ENCODE results near the gene ZNF232.
"Not testable (repeated sequence)": the region's sequence is repeated elsewhere in the genome, so short reads cannot be mapped to it uniquely, and the experiment has no call there.

The ZNF232 gene

DNA sequence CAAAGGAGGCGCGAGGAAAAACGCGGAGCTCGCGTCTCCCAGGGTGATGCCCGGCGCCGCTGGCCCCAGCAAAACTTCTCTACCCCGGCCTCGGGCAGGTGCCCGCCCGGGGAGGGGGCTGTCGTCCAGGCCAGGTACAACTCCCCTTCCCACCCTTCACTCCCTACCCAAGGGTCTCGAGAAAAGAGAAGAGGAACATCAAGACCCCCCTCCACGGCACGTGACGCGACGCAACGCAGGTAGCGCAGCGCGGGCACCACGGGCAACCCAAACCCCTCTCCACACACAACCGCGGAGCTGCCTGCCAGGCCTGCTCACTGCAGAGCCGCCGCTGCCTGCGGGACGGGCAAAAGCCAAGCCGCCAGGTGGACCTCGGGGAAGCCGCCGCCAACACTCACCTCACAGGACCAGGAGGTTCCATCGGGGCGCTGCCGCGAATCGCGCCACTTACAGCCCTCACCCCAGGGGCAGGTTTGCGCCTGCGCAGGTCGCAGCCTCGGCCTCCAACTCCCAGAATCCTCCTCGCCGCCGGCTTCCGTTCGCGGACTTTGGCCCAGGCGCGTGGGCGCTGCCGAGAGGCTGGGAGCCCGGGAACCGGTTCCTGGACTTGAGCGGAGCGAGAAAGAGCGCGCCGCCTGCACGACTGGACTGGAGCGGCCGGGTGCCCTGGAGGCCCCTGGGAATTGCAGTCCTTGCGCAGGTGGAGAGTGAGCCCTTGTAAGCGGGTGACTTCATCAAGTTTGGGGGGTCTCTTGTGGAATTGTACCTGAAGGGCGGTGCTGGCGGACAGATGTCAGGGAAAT is at the start of gene ZNF232:
ZNF232 (minus strand) TSS at position 477 of the 803 bp plus-strand sequence; CDS start at position 421, 56 bp downstream.
- peak; percentile 91 for DNase-seq (ENCODE audit: low spot score)

DNA sequence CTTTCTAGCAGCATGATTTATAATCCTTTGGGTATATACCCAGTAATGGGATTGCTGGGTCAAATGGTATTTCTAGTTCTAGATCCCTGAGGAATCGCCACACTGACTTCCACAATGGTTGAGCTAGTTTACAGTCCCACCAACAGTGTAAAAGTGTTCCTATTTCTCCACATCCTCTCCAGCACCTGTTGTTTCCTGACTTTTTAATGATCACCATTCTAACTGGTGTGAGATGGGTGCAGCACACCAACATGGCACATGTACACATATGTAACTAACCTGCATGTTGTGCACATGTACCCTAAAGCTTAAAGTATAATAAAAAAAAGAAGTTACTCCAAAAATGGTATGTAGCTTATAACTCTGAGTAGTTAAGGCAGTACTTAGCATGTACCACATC is 49.0 kb upstream of the ZNF232 start:
- DNase-seq (ENCODE audit: low spot score): not testable (repeated sequence)

DNA sequence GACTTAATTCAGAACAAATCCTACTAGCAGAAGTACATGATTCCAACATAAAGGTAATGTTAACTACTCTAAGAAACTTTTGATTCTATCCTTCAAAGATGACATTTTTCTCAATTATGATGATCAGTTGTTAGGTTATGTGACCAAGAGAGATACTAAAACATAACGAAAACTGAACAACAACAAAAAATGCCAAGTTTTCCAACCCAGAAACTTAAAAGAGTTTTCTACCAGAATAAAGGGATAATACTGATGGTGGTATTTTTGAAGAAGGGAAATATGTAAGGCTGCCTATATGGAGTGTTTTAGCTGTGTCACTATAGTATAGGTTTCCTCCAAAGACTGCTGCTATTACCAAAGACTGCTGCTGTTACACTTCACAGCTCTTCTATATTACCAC is 34.4 kb upstream of the ZNF232 start:
- DNase-seq (ENCODE audit: low spot score): not testable (repeated sequence)

DNA sequence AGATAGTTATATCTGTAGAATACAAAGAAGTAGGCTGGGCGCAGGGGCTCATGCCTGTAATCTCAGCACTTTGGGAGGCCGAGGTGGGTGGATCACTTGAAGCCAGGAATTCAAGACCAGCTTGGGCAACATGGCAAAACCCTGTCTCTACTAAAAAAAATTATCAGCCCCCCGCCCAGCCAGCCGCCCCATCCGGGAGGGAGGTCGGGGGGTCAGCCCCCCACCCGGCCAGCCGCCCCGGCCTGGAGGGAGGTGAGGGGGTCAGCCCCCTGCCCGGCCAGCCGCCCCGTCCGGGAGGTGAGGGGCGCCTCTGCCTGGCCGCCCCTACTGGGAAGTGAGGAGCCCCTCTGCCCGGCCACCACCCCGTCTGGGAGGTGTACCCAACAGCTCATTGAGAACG is 31.2 kb upstream of the ZNF232 start:
- not testable (repeated sequence) for DNase-seq (ENCODE audit: low spot score)

- no peak for DNase-seq (ENCODE audit: low spot score)
Observed at GRCh38 chr17:5139458-5139732, 27.7 kb upstream of the ZNF232 start.

DNA sequence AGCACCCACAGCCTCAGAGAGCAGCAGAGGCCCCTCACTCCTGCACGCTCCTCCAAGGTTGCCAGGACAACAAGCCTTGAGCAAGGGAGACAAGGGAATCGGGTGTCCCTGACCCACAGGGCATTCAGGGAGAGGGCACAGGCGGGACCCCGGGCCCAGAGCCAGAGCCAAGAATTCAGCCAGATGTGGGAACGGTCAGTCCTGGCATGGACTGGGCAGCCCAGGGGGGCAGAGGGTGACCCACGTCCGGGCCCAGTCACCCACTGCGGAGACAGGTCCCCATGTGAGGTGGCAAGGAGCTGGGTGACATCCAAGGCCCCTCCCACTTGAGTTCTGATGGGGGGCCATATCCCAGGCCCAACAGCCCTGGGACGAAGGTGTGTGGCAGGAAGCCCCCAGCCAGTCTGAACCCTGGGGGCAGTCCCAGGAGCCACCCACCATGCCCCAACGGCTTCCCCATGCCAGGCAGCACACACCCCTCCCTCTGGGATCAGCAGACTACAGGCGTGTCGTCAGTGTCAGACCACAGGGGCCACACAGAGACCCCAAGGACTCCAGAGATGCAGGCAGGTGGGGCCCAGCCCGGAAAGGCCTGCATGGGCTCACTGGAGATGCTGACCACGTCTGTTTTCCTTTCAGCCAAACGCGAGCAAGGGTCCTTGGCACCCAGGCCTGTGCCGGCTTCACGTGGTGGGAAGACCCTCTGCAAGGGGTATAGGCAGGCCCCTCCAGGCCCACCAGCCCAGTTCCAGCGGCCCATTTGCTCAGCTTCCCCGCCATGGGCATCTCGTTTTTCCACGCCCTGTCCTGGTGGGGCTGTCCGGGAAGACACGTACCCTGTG is 27.2 kb upstream of the ZNF232 start:
- no peak for DNase-seq (ENCODE audit: low spot score)

DNA sequence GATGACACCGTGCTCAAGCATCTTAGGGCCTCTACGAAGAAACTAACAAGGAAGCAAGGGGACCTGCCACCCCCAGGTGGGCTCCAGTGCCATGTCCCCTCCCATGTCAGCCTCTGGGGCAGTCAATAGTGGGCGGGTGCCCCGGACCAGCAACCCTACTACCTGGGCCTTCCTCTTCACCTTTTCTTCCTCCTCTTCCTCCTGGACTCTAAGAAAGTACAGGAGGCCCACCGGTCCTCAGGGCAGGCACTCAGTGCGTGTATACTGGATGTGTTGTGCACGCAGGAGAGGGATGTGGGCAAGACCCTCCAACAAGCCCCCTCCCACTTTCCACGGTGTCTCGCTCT is 26.5 kb upstream of the ZNF232 start:
- not testable (repeated sequence) for DNase-seq (ENCODE audit: low spot score)

- not testable (repeated sequence) for DNase-seq (ENCODE audit: low spot score)
Observed at GRCh38 chr17:5137511-5138197, 26.0 kb upstream of the ZNF232 start.

DNA sequence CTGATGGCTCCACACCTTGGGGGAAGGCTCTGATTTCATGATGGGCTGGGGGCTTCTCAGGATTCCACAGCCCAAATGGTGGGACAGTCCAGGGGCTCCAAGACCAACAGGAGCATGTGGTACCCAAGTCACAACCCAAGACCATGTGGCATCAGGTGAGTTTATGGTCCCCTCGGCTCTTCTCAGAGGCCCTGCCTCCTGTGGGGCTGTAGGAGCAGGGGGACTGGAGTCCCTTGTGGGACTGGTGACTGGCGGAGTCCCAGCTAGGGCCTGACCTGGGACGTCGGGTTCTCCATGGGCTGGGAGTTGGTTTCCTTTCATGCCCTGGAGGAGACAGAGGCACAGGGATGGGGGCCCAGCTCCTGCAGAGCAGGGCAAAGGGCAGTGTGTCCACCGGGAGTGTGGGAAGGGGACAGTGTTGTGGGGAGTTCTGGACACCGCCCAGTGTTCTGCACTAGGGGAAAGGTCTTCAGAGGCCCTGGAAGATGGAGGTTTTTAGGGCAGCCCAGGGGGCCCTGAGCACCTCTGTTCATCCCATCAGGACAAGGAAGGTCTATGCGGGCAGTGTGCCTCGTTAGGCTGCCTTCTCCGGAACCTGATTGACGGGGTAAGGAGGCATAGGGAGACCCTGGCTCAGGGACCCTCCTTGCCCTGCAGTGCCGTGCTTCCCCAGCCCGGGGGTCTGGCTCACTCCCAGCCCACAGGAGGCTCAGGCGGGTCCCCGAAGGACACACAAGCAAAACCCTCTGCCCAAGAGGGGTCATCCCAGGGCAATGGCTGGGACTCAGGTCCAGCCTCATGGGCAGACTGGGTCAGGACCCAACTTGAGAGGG is 25.1 kb upstream of the ZNF232 start:
- DNase-seq (ENCODE audit: low spot score): not testable (repeated sequence)

- DNase-seq (ENCODE audit: low spot score): no peak
Observed at GRCh38 chr17:5135726-5136579, 24.3 kb upstream of the ZNF232 start.

DNA sequence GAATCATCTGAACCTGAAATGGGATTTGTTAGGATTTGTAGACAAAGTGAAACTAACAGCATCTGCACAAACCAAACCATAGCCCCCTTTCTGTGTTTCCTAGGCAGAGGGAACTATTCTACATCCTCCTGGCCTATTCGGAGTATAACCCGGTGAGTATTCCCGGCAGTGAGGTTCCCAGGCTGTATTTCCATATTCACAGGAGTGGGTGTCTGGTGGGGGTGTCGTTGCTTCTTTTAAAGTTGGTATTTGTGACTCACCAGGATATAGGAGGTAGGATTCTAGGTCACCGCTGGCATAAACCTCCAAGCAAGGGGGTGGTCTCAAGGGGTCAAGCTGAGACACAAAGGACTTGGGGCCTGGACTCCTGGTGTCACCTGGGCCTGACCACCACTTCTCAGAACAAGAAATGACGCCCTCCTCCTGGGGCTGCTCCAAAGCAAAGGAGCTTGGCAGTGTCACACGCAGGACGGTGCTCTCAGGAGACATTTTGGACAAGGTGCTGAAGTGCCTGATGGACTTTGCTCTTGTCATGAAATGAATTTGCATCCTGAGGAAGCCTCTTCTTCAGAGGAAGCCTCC is 23.5 kb upstream of the ZNF232 start:
- not testable (repeated sequence) for DNase-seq (ENCODE audit: low spot score)

GRCh38 chr17:5134571-5134970 is 22.9 kb upstream of the ZNF232 start:
- DNase-seq (ENCODE audit: low spot score): not testable (repeated sequence)

DNA sequence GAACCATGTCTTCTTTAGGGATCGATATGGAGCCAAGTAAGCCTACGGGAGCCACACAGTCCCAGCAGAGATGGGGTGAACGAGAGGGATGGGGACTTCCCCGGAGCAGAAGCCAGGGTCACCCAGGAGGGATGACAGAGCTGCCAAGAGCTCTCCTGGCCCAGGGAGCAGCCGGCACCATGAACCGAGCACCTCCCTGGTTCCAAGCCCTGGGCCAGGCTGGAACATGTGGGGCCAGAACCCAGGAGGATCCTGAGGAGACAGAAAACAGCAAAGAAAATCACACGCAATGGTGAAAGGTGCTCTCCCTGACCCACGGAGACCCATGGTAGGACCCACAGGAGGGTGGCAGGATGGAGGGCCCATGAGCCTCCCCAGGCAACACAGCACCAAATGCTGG is 22.3 kb upstream of the ZNF232 start:
- not testable (repeated sequence) for DNase-seq (ENCODE audit: low spot score)

- DNase-seq (ENCODE audit: low spot score): no peak
Observed at GRCh38 chr17:5133311-5133710, 21.6 kb upstream of the ZNF232 start.

DNA sequence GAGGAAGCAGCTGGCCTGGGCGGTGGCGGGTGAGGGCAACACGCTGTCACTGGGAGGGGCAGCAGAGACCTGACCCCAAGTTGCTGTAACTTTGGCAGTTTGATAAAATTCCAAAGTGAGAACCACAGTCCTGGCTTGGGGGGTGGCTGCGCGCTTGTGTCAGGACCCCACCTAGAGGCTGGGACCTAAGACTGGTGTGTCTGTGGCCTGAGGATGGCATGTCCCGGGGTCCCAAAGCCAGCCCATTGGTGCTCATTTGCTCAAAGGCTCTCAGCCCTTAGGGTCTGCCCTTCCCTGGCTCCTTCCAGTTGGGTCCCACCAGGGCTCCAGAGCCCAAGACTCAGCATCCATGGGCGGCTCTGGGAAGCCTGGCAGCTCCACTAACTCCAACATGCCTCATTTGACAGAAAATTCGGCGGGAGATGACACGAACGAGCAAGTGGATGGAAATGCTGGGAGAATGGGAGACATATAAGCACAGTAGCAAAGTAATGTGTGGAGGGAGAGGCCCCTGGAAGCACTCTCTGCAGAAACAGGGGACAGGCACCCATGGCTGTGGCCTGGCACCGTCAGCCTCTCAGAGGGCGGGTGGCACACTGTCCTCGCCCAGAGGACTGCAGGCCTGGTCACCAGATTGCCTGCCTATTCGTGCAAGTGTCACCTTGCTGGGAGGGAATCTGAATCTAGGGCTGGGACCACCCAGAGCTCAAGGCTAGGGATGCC is 21.0 kb upstream of the ZNF232 start:
- not testable (repeated sequence) for DNase-seq (ENCODE audit: low spot score)

DNA sequence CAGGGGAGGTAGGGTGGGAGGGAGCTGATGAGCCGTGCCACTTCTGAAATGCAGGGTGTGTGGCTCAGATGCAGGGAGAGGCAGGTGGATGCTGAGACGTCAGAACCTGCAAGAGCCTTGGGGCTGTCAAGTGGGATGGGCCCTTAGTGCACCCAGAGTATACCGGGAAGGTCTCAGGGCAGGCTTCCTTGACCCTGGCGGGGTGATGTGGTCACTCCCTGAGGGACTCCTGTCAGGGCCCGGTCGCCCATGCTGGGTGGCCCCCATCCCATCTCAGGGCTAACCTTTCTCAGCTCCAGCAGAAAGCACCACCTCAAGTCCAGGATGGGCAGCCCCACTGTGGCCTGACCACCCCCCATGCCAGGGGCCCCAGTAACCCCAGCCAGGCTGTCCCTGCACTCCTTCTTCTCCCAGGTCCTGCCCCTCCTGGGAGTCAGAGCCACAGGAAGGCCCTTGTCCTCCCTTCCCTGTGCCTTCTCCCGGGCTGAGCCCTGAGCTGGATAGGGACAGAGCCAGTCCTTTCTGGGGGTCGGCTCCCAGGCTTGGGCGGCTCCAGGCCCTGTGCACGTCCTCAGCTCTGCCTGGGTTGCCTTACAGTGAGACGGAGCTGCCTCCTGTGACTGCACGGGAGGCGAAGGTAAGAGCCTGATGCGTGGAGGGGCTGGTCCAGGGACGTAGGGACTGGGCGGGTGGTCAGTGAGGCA is 20.3 kb upstream of the ZNF232 start:
- DNase-seq (ENCODE audit: low spot score): not testable (repeated sequence)

- no peak for DNase-seq (ENCODE audit: low spot score)
Observed at GRCh38 chr17:5131146-5131715, 19.6 kb upstream of the ZNF232 start.

DNA sequence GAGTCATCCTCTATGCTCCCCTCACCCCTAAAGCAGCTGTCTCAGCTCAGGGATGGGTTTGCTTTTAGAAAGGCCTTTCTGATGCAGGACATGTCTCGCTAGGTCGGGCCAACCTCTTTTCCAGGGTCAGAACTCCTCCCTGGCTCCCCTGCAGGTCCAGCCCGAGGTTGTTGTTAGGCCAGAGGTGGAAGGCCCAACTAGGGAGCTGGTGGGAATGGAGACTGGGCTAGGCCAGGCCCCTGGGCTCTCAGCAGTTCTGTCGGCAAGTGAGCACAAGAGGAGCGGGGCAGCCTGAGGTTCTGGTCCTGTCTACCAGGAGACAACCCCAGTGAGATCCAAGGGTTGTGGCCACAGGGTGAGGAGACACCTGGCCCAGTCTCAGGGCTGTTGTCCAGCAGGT is 19.0 kb upstream of the ZNF232 start:
- DNase-seq (ENCODE audit: low spot score): not testable (repeated sequence)

DNA sequence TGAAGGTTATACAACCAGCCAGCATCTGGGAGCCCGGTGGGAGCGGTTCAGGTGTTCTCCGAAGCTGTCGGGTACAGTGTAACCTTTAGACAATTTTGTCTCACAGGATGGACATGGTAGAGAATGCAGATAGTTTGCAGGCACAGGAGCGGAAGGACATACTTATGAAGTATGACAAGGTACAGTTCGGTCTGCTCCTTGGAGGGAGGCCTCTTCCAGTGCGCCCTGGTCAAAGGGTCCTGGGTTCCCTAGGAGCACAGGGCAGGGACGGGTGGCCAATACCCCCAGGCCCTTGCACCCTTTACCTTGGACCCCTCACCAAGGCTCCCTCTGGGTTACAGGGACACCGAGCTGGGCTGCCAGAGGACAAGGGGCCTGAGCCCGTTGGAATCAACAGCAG is 18.6 kb upstream of the ZNF232 start:
- DNase-seq (ENCODE audit: low spot score): not testable (repeated sequence)

All from globus pallidus (tissue), 1 donor.